Ectodermal cell (in vitro differentiated cells): Measurements from ENCODE around the gene CRIM1.

Experiments
- H3K27ac ChIP-seq: 2 replicates; pipeline ENCODE4 v1.7.0; 2013; ENCODE audit warnings: mild to moderate bottlenecking, low read depth, low read length; ENCODE audit not compliant: insufficient read depth, poor library complexity, severe bottlenecking
- H3K27me3 ChIP-seq: 2 replicates; pipeline ENCODE4 v1.7.0; 2013; ENCODE audit warnings: mild to moderate bottlenecking, low read length; ENCODE audit not compliant: insufficient read depth, control insufficient read depth, poor library complexity, severe bottlenecking
- H3K36me3 ChIP-seq: one replicate; pipeline ENCODE4 v1.7.0; 2013; ENCODE audit warnings: low read length; ENCODE audit not compliant: control insufficient read depth, insufficient read depth
- H3K4me1 ChIP-seq: one replicate; pipeline ENCODE4 v1.7.0; 2013; ENCODE audit warnings: low read length; ENCODE audit not compliant: control insufficient read depth, insufficient read depth
- H3K4me3 ChIP-seq: 2 replicates; pipeline ENCODE4 v1.7.0; 2013; ENCODE audit warnings: low read depth, low read length, control low read depth; ENCODE audit not compliant: insufficient read depth
- H3K9me3 ChIP-seq: 2 replicates; pipeline ENCODE4 v1.7.0; 2013; ENCODE audit warnings: mild to moderate bottlenecking, low read length, moderate library complexity; ENCODE audit not compliant: control insufficient read depth
- WGBS, 2 experiments: methylation state at CpG; one replicate each; pipeline ENCODE4 v1.1.7; 2013; ENCODE audit warnings: missing lambda C conversion rate in 2 of 2; 5-methylcytosine and 5-hydroxymethylcytosine counted together

Gene CRIM1

DNA sequence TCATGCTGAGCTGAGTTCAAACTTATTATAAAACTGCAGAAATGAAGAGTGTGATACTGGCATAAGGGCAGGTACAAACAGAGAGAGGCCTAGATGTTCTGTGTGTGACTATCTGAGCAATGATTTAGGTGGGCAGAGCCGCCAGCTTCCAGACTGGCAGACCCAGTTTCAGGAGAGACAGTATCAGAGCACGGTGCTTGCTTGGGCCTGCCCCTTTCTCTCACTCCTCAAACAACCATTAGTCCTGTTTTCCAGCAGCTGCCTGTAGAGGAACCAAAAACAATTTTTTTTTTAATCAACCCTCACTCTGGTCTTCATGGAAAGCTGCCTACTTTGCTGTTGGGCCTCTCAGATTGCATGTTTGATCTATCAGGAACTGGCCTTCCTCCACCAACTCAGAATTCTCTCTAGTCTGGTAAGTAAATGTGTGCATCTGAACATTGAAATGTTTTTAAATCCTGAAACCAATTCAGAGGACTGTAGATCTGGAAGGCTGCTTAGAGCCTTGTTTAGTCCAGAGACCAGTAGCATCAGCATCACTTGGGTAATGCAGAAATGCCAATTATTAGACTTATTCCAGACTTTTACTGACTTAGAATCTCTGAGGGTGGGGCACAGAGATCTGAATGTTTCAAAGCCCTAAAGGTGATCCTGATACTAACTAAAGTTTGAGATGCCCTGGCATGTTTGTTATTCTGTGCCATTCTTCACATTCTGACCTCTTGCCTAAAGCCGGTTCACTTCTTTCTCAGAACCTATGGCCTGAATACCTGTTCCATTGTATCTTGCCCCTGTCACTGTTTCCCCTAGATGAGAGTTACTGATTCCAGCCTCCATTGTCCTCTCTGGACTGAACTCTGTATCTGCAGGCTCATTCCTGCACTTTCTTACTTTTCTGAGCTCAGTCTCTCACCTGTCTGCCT lies 24.8 kb upstream of the CRIM1 start:
- Histone ChIP-seq H3K9me3 (no peaks in the 10 kb centered on the region), H3K4me1 (no peaks in the 10 kb centered on the region), H3K27me3 (no peaks in the 10 kb centered on the region), H3K4me3 (no peak overlapping the region), H3K27ac (no peak overlapping the region), H3K36me3 (no peaks in the 10 kb centered on the region)
- 85 to 86% methylated on average over 3 of the region's 3 CpGs for WGBS, 2 experiments

DNA sequence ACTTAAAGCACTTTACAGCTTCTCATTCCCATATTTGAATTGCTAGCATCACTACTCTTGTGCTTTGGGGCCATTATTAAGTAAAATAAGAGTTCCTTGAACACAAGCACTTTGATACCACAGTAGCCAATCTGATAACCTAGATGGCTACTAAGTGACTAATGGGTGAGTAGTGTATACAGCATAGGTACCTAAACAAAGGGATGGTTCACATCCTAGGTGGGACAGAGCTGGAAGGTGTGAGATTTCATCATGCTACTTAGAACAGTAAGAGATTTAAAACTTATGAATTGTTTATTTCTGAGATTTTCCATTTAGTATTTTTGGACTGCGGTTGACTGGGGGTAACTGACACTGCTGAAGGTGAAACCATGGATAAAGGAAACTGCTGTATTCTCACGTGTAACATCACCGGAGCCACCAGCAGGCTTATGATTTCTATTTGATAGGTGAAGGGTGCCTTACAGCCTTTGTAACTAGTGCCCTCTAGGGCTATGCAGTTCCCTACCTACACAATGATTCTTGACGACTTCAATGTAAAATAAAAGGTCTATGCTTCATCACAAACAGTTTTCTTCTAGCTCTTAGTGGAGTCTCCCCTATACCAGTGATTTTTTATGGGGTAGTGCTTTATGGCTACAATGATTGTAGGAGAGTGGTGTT lies 22.1 kb upstream of the CRIM1 start:
- H3K9me3 ChIP-seq, result no peaks in the 10 kb centered on the region
- H3K27me3 ChIP-seq, result no peaks in the 10 kb centered on the region
- no peaks in the 10 kb centered on the region for H3K4me1 ChIP-seq
- 61 to 78% methylated on average over 4 of the region's 4 CpGs for WGBS, 2 experiments
- H3K36me3 ChIP-seq, result no peaks in the 10 kb centered on the region
- H3K27ac ChIP-seq, result no peak overlapping the region
- H3K4me3 ChIP-seq, result no peak overlapping the region

DNA sequence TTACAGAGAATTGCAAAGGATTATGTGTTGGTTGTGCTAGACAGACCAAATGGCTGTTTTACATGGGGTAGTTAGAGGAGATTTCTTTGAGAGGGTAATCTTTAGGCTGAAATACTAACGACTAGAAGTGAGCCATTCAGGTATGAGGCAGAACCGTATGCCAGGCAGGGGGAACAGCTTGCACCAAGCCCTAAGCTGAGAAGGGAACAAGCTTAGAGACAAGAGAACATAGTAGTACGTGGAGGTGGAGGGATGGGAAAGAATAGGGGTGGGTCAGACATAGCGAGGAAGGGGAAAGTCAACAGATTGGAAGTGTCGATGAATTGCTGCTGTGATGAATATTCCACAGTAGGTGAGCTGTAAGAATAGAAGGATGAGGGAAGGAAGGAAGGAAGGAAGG lies 20.0 kb upstream of the CRIM1 start:
- Histone ChIP-seq H3K4me1 (no peaks in the 10 kb centered on the region), H3K27me3 (no peaks in the 10 kb centered on the region), H3K36me3 (no peaks in the 10 kb centered on the region), H3K4me3 (no peak overlapping the region), H3K27ac (no peak overlapping the region), H3K9me3 (no peaks in the 10 kb centered on the region)
- 75 to 80% methylated on average over 5 of the region's 5 CpGs for WGBS, 2 experiments

DNA sequence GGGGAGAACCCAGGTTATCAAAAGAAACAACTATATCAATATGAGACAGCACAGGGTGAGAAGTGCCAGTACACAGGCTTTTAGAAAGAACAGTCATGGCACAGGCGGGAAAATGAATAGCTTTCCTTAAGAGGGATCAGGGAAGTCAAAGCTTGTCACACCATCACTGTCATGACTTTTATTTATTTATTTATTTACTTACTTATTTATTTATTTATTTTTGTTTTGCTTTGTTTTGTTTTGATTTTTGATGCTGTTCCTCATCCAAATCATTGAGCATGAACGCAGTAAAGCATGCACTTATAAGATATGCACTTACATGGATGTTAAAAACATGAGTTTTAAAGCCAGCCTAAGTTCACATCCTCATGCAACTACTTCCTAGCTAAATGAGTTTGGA lies 19.3 kb upstream of the CRIM1 start:
- H3K36me3 ChIP-seq, result no peaks in the 10 kb centered on the region
- H3K9me3 ChIP-seq, result no peaks in the 10 kb centered on the region
- WGBS, 2 experiments, result 88 to 100% methylated on average over 1 to 2 of the region's 2 CpGs
- H3K4me1 ChIP-seq, result no peaks in the 10 kb centered on the region
- H3K27me3 ChIP-seq, result no peaks in the 10 kb centered on the region
- no peak overlapping the region for H3K27ac ChIP-seq
- no peak overlapping the region for H3K4me3 ChIP-seq

DNA sequence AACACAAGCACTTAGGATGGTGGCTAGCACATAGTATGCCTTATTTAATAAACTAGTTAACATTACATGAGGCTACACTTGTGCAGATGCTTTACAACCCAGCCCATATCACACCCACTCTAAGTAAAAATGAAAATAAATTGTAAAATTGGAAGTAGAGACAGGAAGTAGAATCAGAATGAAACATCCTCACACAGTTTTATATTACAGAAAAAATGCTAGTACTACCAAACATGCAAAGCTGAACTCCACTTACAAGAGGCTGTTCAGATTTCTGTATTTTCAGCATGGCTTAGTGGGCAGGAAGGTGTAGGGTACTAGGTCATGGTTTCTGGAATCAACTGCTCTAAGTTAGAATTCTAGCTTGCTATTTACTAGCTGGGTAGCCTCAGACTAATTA lies 18.2 kb upstream of the CRIM1 start:
- Histone ChIP-seq H3K9me3 (no peaks in the 10 kb centered on the region), H3K27me3 (no peaks in the 10 kb centered on the region), H3K27ac (no peak overlapping the region), H3K36me3 (no peaks in the 10 kb centered on the region), H3K4me1 (no peaks in the 10 kb centered on the region), H3K4me3 (no peak overlapping the region)

DNA sequence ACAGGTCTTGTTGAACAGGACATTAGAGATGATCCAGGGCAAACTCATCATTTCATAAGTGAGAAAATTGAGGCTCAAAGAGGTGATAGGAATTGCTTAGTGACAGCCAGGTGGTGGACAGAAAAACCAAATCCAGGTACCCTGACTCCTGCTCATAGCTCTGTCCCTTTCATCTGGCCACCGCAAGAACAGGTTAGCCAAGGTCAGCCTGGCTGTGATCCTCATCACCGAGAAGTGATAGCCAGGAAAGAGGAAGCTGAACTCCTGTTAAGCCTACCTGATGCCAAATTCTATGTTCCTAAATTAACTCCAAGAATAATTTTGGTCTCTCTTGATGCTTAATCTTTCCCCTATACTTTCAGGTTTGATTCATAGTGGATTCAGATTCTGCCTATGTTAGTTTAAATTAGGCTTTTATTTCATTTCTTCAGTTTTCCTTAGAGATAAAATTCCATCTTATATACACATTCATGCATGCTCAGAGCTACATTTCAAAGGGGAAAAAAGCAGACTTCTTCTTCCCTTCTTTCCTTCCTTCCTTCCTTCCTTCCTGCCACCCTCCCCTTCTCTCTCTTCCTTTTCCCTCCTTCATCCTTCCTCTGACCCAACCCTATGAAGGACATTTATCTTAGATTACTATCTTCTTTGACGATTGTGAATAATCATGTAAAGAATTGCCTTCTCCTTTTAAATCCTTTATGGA lies 17.3 kb upstream of the CRIM1 start:
- H3K9me3 ChIP-seq, result no peaks in the 10 kb centered on the region
- H3K4me1 ChIP-seq, result no peaks in the 10 kb centered on the region
- H3K4me3 ChIP-seq, result no peak overlapping the region
- no peak overlapping the region for H3K27ac ChIP-seq
- H3K36me3 ChIP-seq, result no peaks in the 10 kb centered on the region
- H3K27me3 ChIP-seq, result no peaks in the 10 kb centered on the region
- WGBS, 2 experiments, result 91 to 94% methylated on average over 2 of the region's 3 CpGs

DNA sequence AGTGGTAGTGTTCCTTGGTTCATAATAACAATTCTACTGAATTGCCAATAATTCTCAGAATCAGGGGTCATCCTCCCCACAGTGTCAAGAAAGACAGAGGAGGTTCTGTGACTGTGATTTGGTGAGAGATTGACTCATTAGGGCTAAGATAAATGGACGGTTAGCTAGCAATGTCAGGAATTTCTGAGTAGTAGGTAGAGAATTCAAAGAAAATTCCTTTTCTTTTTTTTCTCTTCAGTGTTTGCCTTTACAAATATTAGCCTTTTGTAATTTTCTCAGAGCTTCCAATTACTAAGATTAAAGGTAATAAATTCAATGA lies 16.8 kb upstream of the CRIM1 start:
- Histone ChIP-seq H3K27ac (no peak overlapping the region), H3K4me3 (no peak overlapping the region), H3K27me3 (no peaks in the 10 kb centered on the region), H3K4me1 (no peaks in the 10 kb centered on the region), H3K36me3 (no peaks in the 10 kb centered on the region), H3K9me3 (no peaks in the 10 kb centered on the region)
- WGBS, 2 experiments, result 50 to 71% methylated on average over 1 of the region's 1 CpG

DNA sequence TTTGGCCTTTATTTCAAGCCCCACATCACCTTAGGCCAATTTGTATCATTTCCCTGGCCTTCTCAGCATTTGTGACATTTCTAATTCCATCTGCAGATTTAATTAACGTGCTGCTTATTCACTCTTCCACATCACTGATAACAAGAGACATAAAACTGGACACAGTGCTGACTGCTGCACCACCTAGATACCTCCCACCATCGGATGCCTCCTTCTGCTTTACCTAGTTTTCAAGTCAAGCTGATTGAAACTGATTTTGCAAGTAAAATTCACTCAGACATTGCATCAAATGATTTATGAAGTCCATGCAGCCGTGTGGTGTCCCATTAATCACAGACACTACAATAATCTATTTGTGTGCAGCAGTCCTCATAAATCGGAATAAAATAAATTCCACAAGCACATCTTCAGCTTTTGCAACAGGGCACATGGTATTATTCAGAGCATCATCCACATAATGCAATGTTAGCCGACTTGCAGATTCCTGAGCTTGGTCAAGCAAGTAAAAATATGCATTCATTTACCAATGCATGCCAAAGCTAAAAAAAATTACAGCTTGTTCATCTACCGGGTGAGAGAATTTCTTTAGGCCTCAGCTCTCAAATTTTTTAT lies 15.9 kb upstream of the CRIM1 start:
- WGBS, 2 experiments, result 92 to 94% methylated on average over 6 of the region's 6 CpGs
- H3K27ac ChIP-seq, result no peak overlapping the region
- H3K27me3 ChIP-seq, result no peaks in the 10 kb centered on the region
- no peaks in the 10 kb centered on the region for H3K9me3 ChIP-seq
- no peaks in the 10 kb centered on the region for H3K36me3 ChIP-seq
- no peaks in the 10 kb centered on the region for H3K4me1 ChIP-seq
- H3K4me3 ChIP-seq, result no peak overlapping the region

DNA sequence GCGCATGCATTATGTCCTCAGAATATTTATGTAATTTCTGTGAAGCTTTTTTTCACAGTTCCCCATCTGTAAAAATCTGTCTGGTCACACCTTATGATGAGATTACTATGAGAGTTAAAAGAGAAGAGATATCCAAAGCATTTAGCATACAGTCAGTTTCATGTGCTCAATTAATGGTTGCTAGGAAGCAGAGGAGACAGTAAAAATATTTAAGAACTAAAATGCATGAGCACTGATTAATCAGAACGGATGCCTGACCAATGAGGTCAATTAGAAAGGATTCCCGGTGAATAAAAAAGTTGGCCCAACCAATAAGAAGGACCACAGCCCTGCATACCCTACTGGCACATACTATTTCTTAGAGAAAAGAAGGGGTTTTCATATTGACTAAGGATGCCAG lies 12.0 kb upstream of the CRIM1 start:
- no peak overlapping the region for H3K4me3 ChIP-seq
- H3K27ac ChIP-seq, result no peak overlapping the region
- no peaks in the 10 kb centered on the region for H3K36me3 ChIP-seq
- H3K9me3 ChIP-seq, result no peaks in the 10 kb centered on the region
- WGBS, 2 experiments, result 96 to 97% methylated on average over 3 of the region's 3 CpGs
- H3K27me3 ChIP-seq, result no peaks in the 10 kb centered on the region
- H3K4me1 ChIP-seq, result no peaks in the 10 kb centered on the region

DNA sequence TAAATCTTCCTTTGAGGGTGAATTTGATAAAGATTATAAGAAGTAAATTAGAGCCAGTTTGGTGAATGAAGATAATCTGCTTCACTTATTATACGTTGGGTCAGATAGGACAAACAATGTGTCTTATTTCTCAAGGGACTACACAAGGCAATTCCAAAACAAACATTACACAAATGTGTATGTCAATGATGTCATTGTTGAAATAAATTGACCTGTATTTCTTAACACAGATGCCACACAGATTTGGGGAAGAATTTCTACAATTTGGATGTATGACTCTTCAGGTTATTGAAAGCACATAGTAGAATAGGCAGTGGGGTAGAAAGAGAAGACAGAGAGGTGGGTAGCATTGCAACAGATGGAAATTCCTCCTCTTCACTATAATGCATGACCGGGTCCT lies 6.9 kb upstream of the CRIM1 start:
- no peak overlapping the region for H3K27ac ChIP-seq
- 92 to 100% methylated on average over 2 of the region's 2 CpGs for WGBS, 2 experiments
- H3K36me3 ChIP-seq, result no peaks in the 10 kb centered on the region
- no peaks in the 10 kb centered on the region for H3K4me1 ChIP-seq
- no peaks in the 10 kb centered on the region for H3K9me3 ChIP-seq
- no peak overlapping the region for H3K4me3 ChIP-seq
- H3K27me3 ChIP-seq, result no peaks in the 10 kb centered on the region
